Kidney epithelial cell (primary cell): ENCODE data around the gene KLHL17. TPM values are rescaled to one million over a fixed set of nuclear protein-coding genes. Genes with fewer than 3 reads are reported as not detected.

ENCODE experiments used
- DNase-seq: peaks from one replicate; pipeline ENCODE4 v3.0.0-alpha.2; 2010; ENCODE audit warnings: low read depth
- H3K27me3 ChIP-seq: 2 replicates; pipeline ENCODE4 v1.6.0; 2011; ENCODE audit warnings: low read length; ENCODE audit not compliant: control insufficient read depth, insufficient read depth
- H3K36me3 ChIP-seq: 2 replicates; pipeline ENCODE4 v1.5.1; 2011; ENCODE audit warnings: low read length; ENCODE audit not compliant: control insufficient read depth, insufficient read depth
- H3K4me3 ChIP-seq: 2 replicates; pipeline ENCODE4 v1.5.1; 2011; ENCODE audit warnings: low read depth, mild to moderate bottlenecking, control low read depth, low read length
- CTCF ChIP-seq: IDR thresholded peaks from 2 replicates; pipeline ENCODE4 v1.5.1; 2011; ENCODE audit warnings: mild to moderate bottlenecking, moderate library complexity, low read length, control low read depth, inconsistent platforms; ENCODE audit not compliant: insufficient read depth, poor library complexity, severe bottlenecking
- total RNA-seq: library from RNA; depleted of rRNA; stranded (reverse); fragments of >200 nt; gene quantifications from 2 replicates; pipeline ENCODE4 v1.2.3, GENCODE V29; 2015

The KLHL17 gene
- total RNA-seq, 1 donor from 2014 or later = 21.4 TPM

DNA sequence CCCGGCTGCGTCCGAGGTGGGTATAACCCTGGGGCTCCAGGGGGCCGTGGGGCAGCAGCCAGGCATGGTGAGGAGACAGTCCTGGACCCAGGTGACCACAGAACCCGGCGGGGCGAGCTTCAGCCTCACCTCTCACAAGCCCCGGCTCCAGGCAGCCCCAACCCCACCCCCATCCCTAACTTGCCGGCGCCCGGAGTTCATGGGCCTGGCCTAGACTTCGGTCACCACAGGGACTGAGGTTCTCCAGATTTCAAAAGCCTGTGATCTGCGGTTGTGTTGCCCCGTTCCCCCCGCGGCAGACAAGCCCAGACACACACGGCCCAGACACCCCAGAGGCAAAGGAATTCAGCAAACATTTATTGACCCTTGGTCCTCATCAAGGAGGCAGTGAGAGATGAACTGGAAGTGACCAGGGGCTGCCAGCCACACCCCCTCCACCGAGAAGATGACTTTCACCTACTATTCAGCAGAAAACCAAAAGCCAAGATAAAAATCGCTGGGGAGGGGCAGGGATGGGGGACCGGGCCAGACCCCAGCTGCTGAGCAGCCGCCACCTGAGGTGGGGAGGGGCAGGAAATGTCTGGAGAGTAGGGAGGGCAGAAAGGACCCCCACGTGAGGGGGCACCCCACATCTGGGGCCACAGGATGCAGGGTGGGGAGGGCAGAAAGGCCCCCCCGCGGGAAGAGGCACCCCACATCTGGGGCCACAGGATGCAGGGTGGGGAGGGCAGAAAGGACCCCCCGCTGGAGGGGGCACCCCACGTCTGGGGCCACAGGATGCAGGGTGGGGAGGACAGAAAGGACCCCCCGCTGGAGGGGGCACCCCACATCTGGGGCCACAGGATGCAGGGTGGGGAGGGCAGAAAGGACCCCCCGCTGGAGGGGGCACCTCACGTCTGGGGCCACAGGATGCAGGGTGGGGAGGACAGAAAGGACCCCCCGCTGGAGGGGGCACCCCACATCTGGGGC is 35.6 kb downstream of the KLHL17 start:
- Histone ChIP-seq H3K27me3 (peaks cover 14% of the 10 kb centered on the region), H3K36me3 (no peaks in the 10 kb centered on the region), H3K4me3 (no peak overlapping the region)
- TF ChIP-seq CTCF = no peak
- DNase-seq = no peak

GRCh38 chr1:996851-997712 is 36.7 kb downstream of the KLHL17 start:
- no peak for DNase-seq
- TF ChIP-seq CTCF = no peak
- peaks cover 14% of the 10 kb centered on the region for H3K27me3 ChIP-seq
- H3K4me3 ChIP-seq = no peak overlapping the region
- no peaks in the 10 kb centered on the region for H3K36me3 ChIP-seq

GRCh38 chr1:997713-997992 is 37.3 kb downstream of the KLHL17 start:
- TF ChIP-seq CTCF = no peak
- Histone ChIP-seq H3K27me3 (peaks cover 14% of the 10 kb centered on the region), H3K36me3 (no peaks in the 10 kb centered on the region), H3K4me3 (no peak overlapping the region)
- no peak for DNase-seq

DNA sequence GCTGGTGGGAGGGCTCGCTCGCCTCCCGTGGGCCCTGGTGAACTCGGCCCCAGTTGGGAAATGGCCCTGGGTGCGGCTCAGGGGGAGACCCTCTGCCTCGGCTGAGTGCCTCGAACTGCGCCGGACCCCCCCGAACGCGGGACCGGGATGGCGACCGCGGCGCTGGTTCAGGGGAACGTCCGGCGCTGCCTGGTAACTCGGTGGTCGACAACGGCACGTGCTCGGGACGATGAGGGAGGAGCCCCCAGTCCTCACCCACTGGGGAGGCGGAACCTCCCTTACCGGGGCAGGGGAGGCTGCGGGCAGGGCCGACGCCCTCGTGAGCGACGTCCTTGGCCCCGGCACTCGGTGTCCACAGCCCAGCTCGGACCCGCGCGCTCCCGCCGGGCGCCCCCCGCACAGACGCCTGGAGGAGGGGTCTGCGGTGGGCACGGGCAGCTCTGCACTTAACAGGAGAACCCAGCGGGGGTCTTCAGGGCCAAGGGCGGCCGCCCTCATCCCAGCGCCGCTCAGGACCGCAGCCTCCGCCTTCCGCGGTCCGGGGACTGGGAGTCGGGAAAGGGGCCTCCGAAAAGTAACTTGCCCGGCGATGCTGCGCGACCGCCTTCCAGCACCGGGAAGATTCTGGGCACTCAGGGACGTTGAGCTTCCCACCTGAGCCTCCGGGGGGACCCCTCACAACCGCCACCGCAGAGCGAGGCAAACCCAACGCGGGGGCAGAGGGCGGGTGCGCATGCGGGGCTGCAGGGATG is 37.8 kb downstream of the KLHL17 start:
- no peak for DNase-seq
- no peaks in the 10 kb centered on the region for H3K36me3 ChIP-seq
- no peak for TF ChIP-seq CTCF

DNA sequence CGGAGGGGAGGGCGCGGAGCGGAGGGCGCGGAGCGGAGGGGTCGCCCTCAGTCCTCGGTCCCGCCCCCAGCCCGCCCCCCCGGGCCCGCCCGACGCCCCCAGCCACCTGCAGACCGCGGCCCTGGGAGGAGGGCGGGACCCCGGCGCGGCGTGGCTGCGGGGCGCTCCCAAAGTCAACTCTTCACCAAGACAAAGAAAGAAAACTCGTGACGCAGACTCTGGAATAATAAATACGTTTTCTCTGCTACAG is 38.3 kb downstream of the KLHL17 start:
- peak overlapping the region; percentile 83 for H3K4me3 ChIP-seq
- H3K36me3 ChIP-seq = no peaks in the 10 kb centered on the region
- H3K27me3 ChIP-seq = peaks cover 14% of the 10 kb centered on the region
- TF ChIP-seq CTCF = no peak
- no peak for DNase-seq

More for the DNA sequence above, 37.8 kb downstream of the KLHL17 start:
- Histone ChIP-seq H3K4me3 (peak overlapping the region; percentile 83), H3K27me3 (peaks cover 14% of the 10 kb centered on the region)
